Effector memory CD8-positive, alpha-beta T cell (primary cell): ENCODE data around the gene USP2.
A peak's percentile ranks its signal among the peaks of the same experiment; 100 is the strongest.

Source experiments
- ATAC-seq: fragments of 150-1000 bp; cut with Tn5 transposase; replicated peaks from 2 replicates; pipeline ENCODE4 v1.10.0; 2021; ENCODE audit warnings: mild to moderate bottlenecking, moderate library complexity
- DNase-seq, 3 experiments: peaks; one replicate each; pipeline ENCODE4 v3.0.0; 2021
- H3K27ac Mint-ChIP-seq, 2 donors: one replicate each; pipeline ENCODE4 v1.8.0; 2022; ENCODE audit warnings: mild to moderate bottlenecking in 2 of 2, mixed read lengths in 2 of 2, moderate library complexity in 2 of 2
- H3K27me3 Mint-ChIP-seq, 2 donors: one replicate each; pipeline ENCODE4 v1.8.0; 2022; ENCODE audit warnings: mixed read lengths in 2 of 2
- H3K36me3 Mint-ChIP-seq: one replicate; pipeline ENCODE4 v1.8.0; 2022; ENCODE audit warnings: mild to moderate bottlenecking, moderate library complexity, mixed read lengths; ENCODE audit not compliant: insufficient read depth
- H3K4me1 Mint-ChIP-seq, 2 donors: one replicate each; pipeline ENCODE4 v1.8.0; 2022; ENCODE audit warnings: low read depth in 2 of 2, mixed read lengths in 2 of 2
- H3K4me3 Mint-ChIP-seq, 2 donors: one replicate each; pipeline ENCODE4 v1.8.0; 2022; ENCODE audit warnings: mild to moderate bottlenecking in 2 of 2, mixed read lengths in 2 of 2, moderate library complexity in 2 of 2
- H3K9me3 Mint-ChIP-seq, 2 donors: one replicate each; pipeline ENCODE4 v1.8.0; 2022; ENCODE audit warnings: mixed read lengths in 2 of 2

USP2 gene

DNA sequence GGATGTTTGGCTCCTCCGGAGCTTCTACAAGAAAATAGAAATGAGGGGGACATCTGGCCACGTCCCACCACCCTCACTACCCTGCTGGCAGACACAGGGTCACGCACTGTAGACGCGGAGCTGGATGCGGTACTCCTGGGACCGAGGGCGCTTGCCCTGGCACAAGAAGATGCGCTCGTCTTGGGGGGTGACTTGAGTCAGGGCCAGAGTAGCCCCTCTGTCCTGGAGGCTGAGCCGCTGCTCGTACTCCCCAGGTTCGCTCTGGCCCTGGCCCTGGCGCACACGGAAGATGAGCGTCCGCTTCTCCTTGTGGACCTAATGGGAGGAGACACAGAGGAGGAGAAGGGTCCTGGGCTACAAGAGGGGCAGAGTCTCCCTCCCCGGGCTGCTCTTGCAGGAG lies 66.8 kb downstream of the USP2 start:
- Mint-ChIP-seq H3K27me3 (peaks cover 29 to 44% of the 10 kb centered on the region in 2 donors), H3K4me3 (peak overlapping the region; percentile 33 to 77), H3K4me1 (peaks cover 9 to 23% of the 10 kb centered on the region in 2 donors), H3K36me3 (peaks cover 17% of the 10 kb centered on the region), H3K9me3 (no peaks in the 10 kb centered on the region), H3K27ac (no peak overlapping the region)
- ATAC-seq (no peak), DNase-seq (no peak)

DNA sequence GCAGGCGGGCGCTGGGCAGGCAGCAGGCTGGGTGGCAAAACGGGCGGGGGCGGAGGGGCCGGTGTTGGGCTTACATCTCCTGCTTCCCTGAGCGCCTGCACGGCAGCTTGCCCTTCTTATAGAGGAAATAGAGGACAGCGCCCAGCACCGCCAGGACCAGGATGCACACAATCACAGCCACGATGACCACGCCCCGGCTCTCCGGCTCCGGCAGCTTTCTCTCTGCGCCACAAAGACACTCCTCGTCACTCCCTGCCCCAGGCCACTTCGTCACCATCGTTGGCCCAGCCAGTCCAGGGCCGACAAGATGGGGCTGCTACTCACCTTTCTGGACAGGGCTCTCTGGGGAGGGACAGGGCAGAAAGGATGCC lies 70.8 kb downstream of the USP2 start:
- Mint-ChIP-seq H3K27ac (no peak overlapping the region), H3K9me3 (no peaks in the 10 kb centered on the region), H3K36me3 (peaks cover 15% of the 10 kb centered on the region), H3K4me1 (peaks cover 5 to 6% of the 10 kb centered on the region in 2 donors), H3K27me3 (peaks cover 16 to 26% of the 10 kb centered on the region in 2 donors), H3K4me3 (no peak overlapping the region)
- ATAC-seq (no peak), DNase-seq (no peak)

DNA sequence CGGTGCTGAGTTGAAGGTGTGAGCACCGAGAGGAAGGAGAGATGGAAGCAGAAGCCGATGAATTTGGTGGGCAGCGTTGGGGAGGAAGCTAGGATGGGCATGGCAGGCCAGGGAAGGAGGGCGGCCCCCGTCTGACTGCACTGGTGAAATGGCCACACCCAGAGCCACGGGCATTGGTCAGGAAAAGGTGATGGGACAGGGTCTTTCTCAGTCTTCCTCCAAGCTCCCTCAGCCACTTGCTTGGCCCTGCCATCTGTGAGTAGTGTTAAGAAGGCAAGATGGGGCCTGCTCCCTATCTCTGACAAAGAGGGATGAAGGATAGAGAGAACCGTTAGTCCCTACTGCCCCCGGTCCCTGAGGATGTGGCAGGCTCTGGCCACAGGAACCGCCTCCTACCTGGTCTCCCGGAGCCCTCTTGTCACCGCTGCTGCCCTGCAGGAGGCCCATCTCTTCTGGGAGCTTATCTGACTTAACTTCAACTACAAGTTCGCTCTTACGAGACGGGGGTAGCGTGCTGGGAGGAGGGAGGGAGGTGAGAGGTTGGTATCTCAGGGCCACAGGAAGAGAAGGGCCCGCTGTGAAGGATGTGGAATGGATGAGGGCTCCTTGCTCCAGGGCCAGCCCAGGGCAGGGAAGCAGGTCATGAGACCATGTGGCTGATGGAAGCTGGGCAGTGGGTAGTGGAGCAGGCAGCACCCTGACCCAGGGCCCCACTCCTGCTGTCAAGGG lies 71.4 kb downstream of the USP2 start:
- H3K27me3 Mint-ChIP-seq: peaks cover 10 to 20% of the 10 kb centered on the region in 2 donors

DNA sequence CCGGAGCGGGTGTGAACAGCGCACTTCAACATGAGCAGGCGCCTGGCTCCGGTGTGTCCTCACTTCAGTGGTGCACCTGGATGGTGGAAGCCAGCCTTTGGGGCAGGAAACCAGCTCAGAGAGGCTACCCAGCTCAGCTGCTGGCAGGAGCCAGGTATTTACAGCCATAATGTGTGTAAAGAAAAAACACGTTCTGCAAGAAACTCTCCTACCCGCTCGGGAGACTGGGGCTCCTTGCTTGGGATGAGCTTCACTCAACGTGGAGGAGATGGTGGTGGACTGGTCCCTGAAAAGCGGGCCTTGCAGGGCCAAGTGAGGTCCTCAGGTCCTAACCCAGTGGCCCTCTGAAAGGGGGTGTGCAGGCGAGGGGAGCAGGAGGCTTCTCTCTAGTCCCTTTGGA lies 72.1 kb downstream of the USP2 start:
- Mint-ChIP-seq H3K4me3 (no peak overlapping the region), H3K27ac (no peak overlapping the region), H3K36me3 (peaks cover 8% of the 10 kb centered on the region), H3K27me3 (peaks cover 4 to 13% of the 10 kb centered on the region in 2 donors), H3K9me3 (no peaks in the 10 kb centered on the region), H3K4me1 (peaks cover 0 to 4% of the 10 kb centered on the region in 2 donors)
- ATAC-seq: no peak
- no peak for DNase-seq

More for the DNA sequence above, 71.4 kb downstream of the USP2 start:
- H3K36me3 Mint-ChIP-seq: peaks cover 10% of the 10 kb centered on the region
- H3K27ac Mint-ChIP-seq: no peak overlapping the region
- peaks cover under 1 to 3% of the 10 kb centered on the region in 2 donors for H3K4me1 Mint-ChIP-seq
- DNase-seq (no peak), ATAC-seq (no peak)
- no peak overlapping the region for H3K4me3 Mint-ChIP-seq
- no peaks in the 10 kb centered on the region for H3K9me3 Mint-ChIP-seq

DNA sequence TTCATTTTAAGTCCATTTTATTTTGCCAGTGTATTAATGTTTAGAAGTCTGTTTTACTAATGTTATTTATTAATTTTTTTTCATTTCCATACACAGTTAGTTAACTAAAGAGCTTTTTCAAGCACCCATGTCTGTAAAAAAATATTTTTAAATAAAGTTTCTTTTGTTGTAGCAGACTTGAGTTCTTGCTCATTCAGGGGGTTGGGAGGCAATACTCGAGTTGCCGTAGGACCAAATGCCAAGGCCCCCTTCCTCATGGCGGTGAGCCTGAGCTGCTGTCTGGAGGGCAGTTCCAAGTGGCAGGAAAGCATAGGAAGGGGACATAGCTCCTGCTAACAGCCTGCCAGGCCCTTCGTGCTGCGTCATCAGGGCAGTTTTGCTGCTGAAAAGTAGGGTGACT lies 73.5 kb downstream of the USP2 start:
- H3K4me1 Mint-ChIP-seq: peaks cover 0 to 4% of the 10 kb centered on the region in 2 donors
- no peak overlapping the region for H3K4me3 Mint-ChIP-seq
- peaks cover 18% of the 10 kb centered on the region for H3K36me3 Mint-ChIP-seq
- H3K9me3 Mint-ChIP-seq: no peaks in the 10 kb centered on the region
- peaks cover 0 to 9% of the 10 kb centered on the region in 2 donors for H3K27me3 Mint-ChIP-seq
- ATAC-seq (no peak), DNase-seq (no peak)
- no peak overlapping the region for H3K27ac Mint-ChIP-seq

DNA sequence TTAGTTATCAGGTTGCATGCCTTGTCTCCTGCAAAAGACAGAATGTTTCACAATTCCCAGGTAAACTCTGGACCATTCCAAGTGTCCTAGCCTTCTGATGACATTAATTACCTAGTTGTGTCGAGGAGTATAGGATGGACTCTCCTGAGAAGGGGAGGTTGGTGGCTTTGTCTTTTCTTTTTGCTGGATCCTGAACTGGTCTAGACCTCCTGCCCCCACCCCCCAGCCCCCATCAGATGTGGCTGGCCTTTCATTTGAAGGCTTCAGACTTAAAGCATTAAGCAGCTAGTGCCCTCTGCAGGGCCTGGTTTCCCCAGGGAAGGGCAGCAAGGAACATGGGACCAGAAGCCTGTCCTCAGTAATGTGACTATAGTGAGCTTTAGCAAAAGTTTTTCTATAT lies 74.3 kb downstream of the USP2 start:
- ATAC-seq (no peak), DNase-seq (no peak)
- Mint-ChIP-seq H3K27me3 (peaks cover 0 to 3% of the 10 kb centered on the region in 2 donors), H3K27ac (no peak overlapping the region), H3K36me3 (peaks cover 25% of the 10 kb centered on the region), H3K4me3 (no peak overlapping the region), H3K9me3 (no peaks in the 10 kb centered on the region), H3K4me1 (peaks cover 0 to 4% of the 10 kb centered on the region in 2 donors)

DNA sequence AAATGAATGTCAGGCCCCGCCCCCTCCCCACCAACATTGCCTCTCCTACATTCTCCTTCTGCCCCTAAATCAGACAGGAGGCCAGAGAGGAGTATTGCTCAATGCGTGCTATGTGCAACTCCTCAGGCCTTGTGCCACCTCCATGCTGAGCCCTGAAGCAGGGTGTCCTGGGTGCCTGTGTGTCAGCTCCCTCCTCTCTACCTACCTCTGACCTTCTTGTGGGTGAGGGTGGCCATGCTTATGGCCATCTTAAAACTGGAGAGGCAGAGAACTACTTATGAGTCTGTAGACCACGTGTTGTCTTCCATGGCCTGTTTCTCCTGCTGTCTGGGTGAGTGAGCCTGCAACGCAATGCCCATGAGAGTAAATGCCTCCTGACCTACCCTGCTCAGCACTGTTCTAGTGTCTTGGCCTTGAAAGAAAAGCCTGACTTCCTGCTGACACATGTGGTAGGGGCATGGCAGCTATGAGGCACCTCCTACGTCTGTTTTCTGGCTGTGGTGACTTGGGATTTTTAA lies 75.1 kb downstream of the USP2 start:
- H3K27me3 Mint-ChIP-seq: no peaks in the 10 kb centered on the region
- peaks cover 0 to 4% of the 10 kb centered on the region in 2 donors for H3K4me1 Mint-ChIP-seq
- no peaks in the 10 kb centered on the region for H3K9me3 Mint-ChIP-seq
- ATAC-seq (peak; percentile 45), DNase-seq (no peak)
- peak overlapping the region in 1 of 2 donors; percentile 62 for H3K27ac Mint-ChIP-seq
- no peak overlapping the region for H3K4me3 Mint-ChIP-seq
- peaks cover 32% of the 10 kb centered on the region for H3K36me3 Mint-ChIP-seq

DNA sequence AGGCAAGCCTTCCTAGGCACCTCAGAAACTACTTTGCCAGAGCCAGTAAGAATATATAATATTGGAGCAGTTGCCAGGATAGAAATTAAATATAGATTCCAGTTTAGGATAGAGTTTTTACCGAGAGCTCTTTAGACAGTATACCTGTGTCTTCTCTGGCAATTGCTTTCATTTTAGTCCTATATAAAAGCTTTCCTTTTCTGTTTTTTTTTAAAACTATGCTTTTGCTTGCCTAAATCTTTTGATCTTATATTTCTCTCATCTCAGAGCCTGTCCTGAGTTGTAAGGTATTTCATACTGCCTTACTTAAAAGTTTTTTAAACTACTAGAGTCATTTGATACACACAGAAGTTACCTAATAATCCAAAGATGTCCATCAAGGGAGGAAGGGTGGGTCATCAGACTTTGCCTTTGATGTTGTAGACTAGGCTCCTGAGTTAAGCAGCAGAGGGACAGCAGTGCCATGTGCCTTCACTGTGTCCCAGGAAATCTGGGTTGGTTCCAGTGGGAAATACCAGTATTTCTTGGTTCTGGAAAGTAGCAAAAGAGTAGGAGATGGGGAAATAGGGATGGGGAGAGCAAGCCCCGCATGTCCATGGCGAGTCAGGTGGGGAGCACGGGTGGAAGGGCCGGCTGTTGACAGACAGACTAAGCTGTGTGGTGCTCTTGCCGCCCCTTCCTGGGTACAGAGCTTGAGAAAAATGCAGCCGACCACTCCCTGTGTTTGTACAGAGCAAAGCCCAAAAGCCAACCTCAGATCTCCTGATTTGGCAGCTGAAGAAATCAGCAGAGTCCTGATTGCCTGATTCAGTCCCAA lies 75.7 kb downstream of the USP2 start:
- Mint-ChIP-seq H3K9me3 (no peaks in the 10 kb centered on the region), H3K27me3 (no peaks in the 10 kb centered on the region), H3K4me3 (no peak overlapping the region), H3K4me1 (peaks cover 0 to 4% of the 10 kb centered on the region in 2 donors), H3K27ac (peak overlapping the region in 1 of 2 donors; percentile 62), H3K36me3 (peaks cover 32% of the 10 kb centered on the region)
- ATAC-seq: no peak
- no peak for DNase-seq
